Measurements from ENCODE around the gene DLK1. TPM values are rescaled to one million over a fixed set of nuclear protein-coding genes. Genes with fewer than 3 reads are reported as not detected.

The DLK1 gene
- total RNA-seq, 1 donor = not detected

GRCh38 chr14:100755649-100756048 is 29.0 kb downstream of the DLK1 start:
- no peaks in the 10 kb centered on the region for H3K4me1 ChIP-seq (ENCODE audit: insufficient read depth, low read length)
- H3K9me3 ChIP-seq (ENCODE audit: low read depth, low read length) = no peaks in the 10 kb centered on the region
- H3K27ac ChIP-seq (ENCODE audit: low read depth, low read length) = no peak overlapping the region
- H3K4me3 ChIP-seq (ENCODE audit: insufficient read depth, low read length) = no peak overlapping the region
- no peaks in the 10 kb centered on the region for H3K36me3 ChIP-seq (ENCODE audit: insufficient read depth, low read length)
- H3K4me2 ChIP-seq (ENCODE audit: insufficient read depth, low read length) = no peak overlapping the region
- TF ChIP-seq, protein P1, sequence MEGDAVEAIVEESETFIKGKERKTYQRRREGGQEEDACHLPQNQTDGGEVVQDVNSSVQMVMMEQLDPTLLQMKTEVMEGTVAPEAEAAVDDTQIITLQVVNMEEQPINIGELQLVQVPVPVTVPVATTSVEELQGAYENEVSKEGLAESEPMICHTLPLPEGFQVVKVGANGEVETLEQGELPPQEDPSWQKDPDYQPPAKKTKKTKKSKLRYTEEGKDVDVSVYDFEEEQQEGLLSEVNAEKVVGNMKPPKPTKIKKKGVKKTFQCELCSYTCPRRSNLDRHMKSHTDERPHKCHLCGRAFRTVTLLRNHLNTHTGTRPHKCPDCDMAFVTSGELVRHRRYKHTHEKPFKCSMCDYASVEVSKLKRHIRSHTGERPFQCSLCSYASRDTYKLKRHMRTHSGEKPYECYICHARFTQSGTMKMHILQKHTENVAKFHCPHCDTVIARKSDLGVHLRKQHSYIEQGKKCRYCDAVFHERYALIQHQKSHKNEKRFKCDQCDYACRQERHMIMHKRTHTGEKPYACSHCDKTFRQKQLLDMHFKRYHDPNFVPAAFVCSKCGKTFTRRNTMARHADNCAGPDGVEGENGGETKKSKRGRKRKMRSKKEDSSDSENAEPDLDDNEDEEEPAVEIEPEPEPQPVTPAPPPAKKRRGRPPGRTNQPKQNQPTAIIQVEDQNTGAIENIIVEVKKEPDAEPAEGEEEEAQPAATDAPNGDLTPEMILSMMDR (IDR thresholded peaks at IDR 0.05; ENCODE audit: extremely low read depth, low read depth, low read length) = no peak
- no peaks in the 10 kb centered on the region for H4K20me1 ChIP-seq (ENCODE audit: insufficient read depth, low read length)
- no peaks in the 10 kb centered on the region for H3K79me2 ChIP-seq (ENCODE audit: insufficient read depth, low read length)
- no peak for DNase-seq (ENCODE audit: insufficient read length, low spot score, missing footprints)
- no peak overlapping the region for H2AFZ ChIP-seq (ENCODE audit: low read length)
- H3K27me3 ChIP-seq (ENCODE audit: insufficient read depth, low read length) = peaks cover 4% of the 10 kb centered on the region

- DNase-seq (ENCODE audit: insufficient read length, low spot score, missing footprints) = no peak
- H3K4me2 ChIP-seq (ENCODE audit: insufficient read depth, low read length) = no peak overlapping the region
- no peak overlapping the region for H2AFZ ChIP-seq (ENCODE audit: low read length)
- H3K27ac ChIP-seq (ENCODE audit: low read depth, low read length) = no peak overlapping the region
- no peaks in the 10 kb centered on the region for H4K20me1 ChIP-seq (ENCODE audit: insufficient read depth, low read length)
- H3K9me3 ChIP-seq (ENCODE audit: low read depth, low read length) = no peaks in the 10 kb centered on the region
- H3K4me1 ChIP-seq (ENCODE audit: insufficient read depth, low read length) = peaks cover 7% of the 10 kb centered on the region
- peaks cover 13% of the 10 kb centered on the region for H3K27me3 ChIP-seq (ENCODE audit: insufficient read depth, low read length)
- H3K36me3 ChIP-seq (ENCODE audit: insufficient read depth, low read length) = no peaks in the 10 kb centered on the region
- no peaks in the 10 kb centered on the region for H3K79me2 ChIP-seq (ENCODE audit: insufficient read depth, low read length)
- TF ChIP-seq, protein P1 (IDR thresholded peaks at IDR 0.05; ENCODE audit: extremely low read depth, low read depth, low read length) = no peak
- no peak overlapping the region for H3K4me3 ChIP-seq (ENCODE audit: insufficient read depth, low read length)
Observed at GRCh38 chr14:100761481-100761880, 34.8 kb downstream of the DLK1 start.

DNA sequence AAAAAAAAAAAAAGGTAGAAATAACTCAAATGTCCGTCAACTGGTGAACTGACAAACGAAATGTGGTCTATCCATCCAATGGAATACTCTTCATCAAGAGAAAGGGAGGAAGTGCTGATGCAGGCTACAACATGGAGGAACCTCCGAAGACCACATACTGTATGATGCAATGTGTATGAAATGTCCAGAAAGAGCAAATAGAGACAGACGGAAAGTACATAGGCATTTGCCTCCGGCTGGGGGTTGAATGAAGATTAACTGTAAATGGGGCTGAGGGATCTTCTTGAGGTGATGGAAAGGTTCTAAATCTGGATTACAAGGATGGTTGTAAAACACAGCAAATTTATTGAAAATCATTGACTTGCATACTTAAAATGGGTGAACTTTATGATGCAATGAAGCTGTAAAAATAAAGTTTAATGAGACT is 35.4 kb downstream of the DLK1 start:
- no peaks in the 10 kb centered on the region for H3K79me2 ChIP-seq (ENCODE audit: insufficient read depth, low read length)
- TF ChIP-seq, protein P1 (IDR thresholded peaks at IDR 0.05; ENCODE audit: extremely low read depth, low read depth, low read length) = no peak
- H3K27ac ChIP-seq (ENCODE audit: low read depth, low read length) = no peak overlapping the region
- no peak overlapping the region for H3K4me3 ChIP-seq (ENCODE audit: insufficient read depth, low read length)
- H3K4me2 ChIP-seq (ENCODE audit: insufficient read depth, low read length) = no peak overlapping the region
- no peaks in the 10 kb centered on the region for H3K36me3 ChIP-seq (ENCODE audit: insufficient read depth, low read length)
- H3K9me3 ChIP-seq (ENCODE audit: low read depth, low read length) = no peaks in the 10 kb centered on the region
- H4K20me1 ChIP-seq (ENCODE audit: insufficient read depth, low read length) = no peaks in the 10 kb centered on the region
- no peak overlapping the region for H2AFZ ChIP-seq (ENCODE audit: low read length)
- DNase-seq (ENCODE audit: insufficient read length, low spot score, missing footprints) = no peak
- peaks cover 7% of the 10 kb centered on the region for H3K4me1 ChIP-seq (ENCODE audit: insufficient read depth, low read length)
- H3K27me3 ChIP-seq (ENCODE audit: insufficient read depth, low read length) = peaks cover 19% of the 10 kb centered on the region

- TF ChIP-seq, protein P1 (IDR thresholded peaks at IDR 0.05; ENCODE audit: extremely low read depth, low read depth, low read length) = no peak
- Histone ChIP-seq H3K27ac (ENCODE audit: low read depth, low read length) (no peak overlapping the region), H3K4me3 (ENCODE audit: insufficient read depth, low read length) (no peak overlapping the region), H3K4me2 (ENCODE audit: insufficient read depth, low read length) (no peak overlapping the region), H4K20me1 (ENCODE audit: insufficient read depth, low read length) (no peaks in the 10 kb centered on the region), H2AFZ (ENCODE audit: low read length) (no peak overlapping the region), H3K36me3 (ENCODE audit: insufficient read depth, low read length) (no peaks in the 10 kb centered on the region), H3K27me3 (ENCODE audit: insufficient read depth, low read length) (peaks cover 24% of the 10 kb centered on the region), H3K9me3 (ENCODE audit: low read depth, low read length) (no peaks in the 10 kb centered on the region), H3K79me2 (ENCODE audit: insufficient read depth, low read length) (no peaks in the 10 kb centered on the region), H3K4me1 (ENCODE audit: insufficient read depth, low read length) (peaks cover 7% of the 10 kb centered on the region)
- DNase-seq (ENCODE audit: insufficient read length, low spot score, missing footprints) = no peak
Observed at GRCh38 chr14:100762901-100763300, 36.2 kb downstream of the DLK1 start.

Data from osteoblast (primary cell).